ENCODE data around the gene SSX2B.
"Not testable (repeated sequence)": the region's sequence is repeated elsewhere in the genome, so short reads cannot be mapped to it uniquely, and the experiment has no call there.

SSX2B gene, protein sequence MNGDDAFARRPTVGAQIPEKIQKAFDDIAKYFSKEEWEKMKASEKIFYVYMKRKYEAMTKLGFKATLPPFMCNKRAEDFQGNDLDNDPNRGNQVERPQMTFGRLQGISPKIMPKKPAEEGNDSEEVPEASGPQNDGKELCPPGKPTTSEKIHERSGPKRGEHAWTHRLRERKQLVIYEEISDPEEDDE

DNA sequence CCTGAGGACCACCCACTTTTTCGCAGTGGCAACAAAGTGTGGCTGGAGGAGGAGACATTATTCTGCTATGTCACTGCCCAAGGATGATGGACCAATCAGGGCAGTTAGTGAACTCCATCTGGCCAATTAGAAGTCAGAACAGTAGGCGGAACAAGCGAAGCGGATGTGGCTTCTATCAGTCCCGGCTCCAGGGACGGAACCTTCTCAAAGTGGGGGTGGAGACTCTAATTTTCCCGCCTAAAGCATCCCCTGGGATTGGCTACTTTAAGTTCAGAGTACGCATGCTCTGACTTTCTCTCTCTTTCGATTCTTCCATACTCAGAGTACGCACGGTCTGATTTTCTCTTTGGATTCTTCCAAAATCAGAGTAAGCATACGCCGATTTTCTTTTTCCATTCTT is at the start of gene SSX2B:
Gene SSX2B (plus strand): TSS at position 301 of the 400 bp plus-strand sequence. CDS start 1,429 bp downstream, outside the sequence.
- H3K27ac ChIP-seq, result not testable (repeated sequence)

DNA sequence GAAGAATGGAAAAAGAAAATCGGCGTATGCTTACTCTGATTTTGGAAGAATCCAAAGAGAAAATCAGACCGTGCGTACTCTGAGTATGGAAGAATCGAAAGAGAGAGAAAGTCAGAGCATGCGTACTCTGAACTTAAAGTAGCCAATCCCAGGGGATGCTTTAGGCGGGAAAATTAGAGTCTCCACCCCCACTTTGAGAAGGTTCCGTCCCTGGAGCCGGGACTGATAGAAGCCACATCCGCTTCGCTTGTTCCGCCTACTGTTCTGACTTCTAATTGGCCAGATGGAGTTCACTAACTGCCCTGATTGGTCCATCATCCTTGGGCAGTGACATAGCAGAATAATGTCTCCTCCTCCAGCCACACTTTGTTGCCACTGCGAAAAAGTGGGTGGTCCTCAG is 44.0 kb upstream of the SSX2B start, which contains the start of gene SSX2:
Gene SSX2 (minus strand): TSS at position 101 of the 400 bp plus-strand sequence. CDS start 1,429 bp downstream, outside the sequence.
- not testable (repeated sequence) for H3K27ac ChIP-seq

DNA sequence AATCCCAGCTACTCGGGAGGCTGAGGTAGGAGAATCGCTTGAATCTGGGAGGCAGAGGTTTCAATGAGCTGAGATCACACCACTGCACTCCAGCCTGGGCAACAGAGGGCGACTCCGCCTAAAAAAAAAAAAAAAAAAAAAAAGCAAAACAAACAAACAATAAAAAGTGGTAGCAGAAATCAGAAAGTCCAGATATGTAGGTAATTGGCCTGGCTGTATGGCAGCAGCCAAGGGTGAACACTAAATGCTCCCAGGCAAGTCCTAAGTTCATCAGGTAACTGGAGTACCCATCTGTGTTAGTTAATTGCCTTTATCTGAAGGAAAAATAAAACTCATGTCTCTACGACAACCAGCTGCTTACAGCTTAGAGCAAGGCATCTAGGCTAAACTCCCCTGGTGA is 14.9 kb downstream of the SSX2B start:
- not testable (repeated sequence) for H3K27ac ChIP-seq

GRCh38 chrX:52773504-52773903 is 22.5 kb downstream of the SSX2B start:
- H3K27ac ChIP-seq, result not testable (repeated sequence)

DNA sequence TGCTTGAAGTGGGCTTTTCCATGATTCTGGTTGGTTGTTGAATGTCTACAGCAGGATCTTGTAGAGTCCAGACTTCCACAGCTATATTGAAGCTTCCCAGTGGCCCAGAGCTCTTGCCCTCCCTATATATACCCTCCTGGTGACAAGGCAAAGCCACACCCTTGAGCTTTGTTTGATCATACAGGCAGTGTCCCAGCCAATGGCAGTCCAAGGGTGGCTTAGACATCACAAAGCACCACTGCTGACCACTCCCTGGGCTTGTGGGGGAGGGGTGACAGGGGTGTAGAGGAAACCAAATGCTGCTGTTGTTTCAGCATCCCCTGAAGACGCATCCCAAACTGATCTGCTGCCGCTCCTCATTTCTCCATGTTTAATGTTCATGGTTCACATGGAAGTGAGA is 46.3 kb downstream of the SSX2B start, which contains the start of gene SPANXN5:
Gene SPANXN5 (minus strand): TSS at position 101 of the 400 bp plus-strand sequence. CDS start 79 bp downstream, at position 22.
- H3K27ac ChIP-seq, result not testable (repeated sequence)

DNA sequence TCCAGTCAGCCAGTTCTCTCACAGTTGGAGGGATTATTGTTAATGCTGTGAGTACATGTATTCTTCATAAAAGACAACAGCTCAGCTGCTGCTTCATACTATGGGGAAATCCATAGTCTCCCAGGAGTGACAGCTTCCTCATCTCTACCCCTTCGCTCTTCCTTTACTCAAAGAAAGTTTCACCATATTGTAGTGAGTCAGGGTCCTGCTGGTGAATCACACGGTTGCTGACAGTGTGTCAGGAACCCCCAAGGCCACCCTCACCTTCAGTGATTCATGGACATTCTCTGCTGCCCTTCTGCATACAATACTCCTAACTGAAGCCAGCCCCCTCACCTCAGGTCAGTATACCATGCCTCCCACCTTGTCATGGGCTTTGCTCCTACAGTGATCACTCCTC is 53.8 kb downstream of the SSX2B start:
- not testable (repeated sequence) for H3K27ac ChIP-seq
